Endothelial cell of umbilical vein (primary cell): Measurements from ENCODE around the gene CSTF2. TPM values are rescaled to one million over a fixed set of nuclear protein-coding genes. Genes with fewer than 3 reads are reported as not detected.

Experiments used
- BruUV-seq: library from RNA; stranded (reverse); fragments of 400-500 nt; replicated peaks from 2 replicates; lab custom pipeline; 2021; lab: Mats Ljungman, UMichigan
- CTCF ChIA-PET: fragments of 300-600, 350-600 bp; sonication (Branson Sonifier 250); formaldehyde crosslinking; loops from one replicate; lab custom pipeline; 2021; ENCODE audit warnings: antibody characterized with exemption, inconsistent platforms; lab: Charles Lee
- POLR2A ChIA-PET: fragments of 300-600, 350-600 bp; sonication (Branson Sonifier 250); formaldehyde crosslinking; loops from one replicate; lab custom pipeline; 2021; ENCODE audit warnings: antibody characterized with exemption, inconsistent platforms; lab: Charles Lee
- DNase-seq: peaks from one replicate; pipeline ENCODE4 v3.0.0-alpha.2; 2011; ENCODE audit warnings: low read depth, low spot score
- FAIRE-seq: peaks from 2 replicates; lab custom pipeline; 2011; peaks lifted over from hg19 to GRCh38; lab: Jason Lieb, UNC
- H2AFZ ChIP-seq: 2 replicates; pipeline ENCODE4 v1.6.0; 2012; ENCODE audit warnings: low read depth, low read length, control low read depth, inconsistent platforms
- H3K27ac ChIP-seq: 2 replicates; pipeline ENCODE4 v1.5.1; 2011; ENCODE audit warnings: low read depth, mild to moderate bottlenecking, control low read depth, low read length, moderate library complexity; ENCODE audit not compliant: insufficient read depth
- H3K27me3 ChIP-seq, 2 experiments: 2 replicates each; pipeline versions ENCODE4 v1.6.0 to v1.6.1; 2011; ENCODE audit warnings: low read length in 2 of 2, mixed read lengths in 1 of 2; ENCODE audit not compliant: control insufficient read depth in 2 of 2, insufficient read depth in 2 of 2
- H3K36me3 ChIP-seq, 2 experiments: 2 replicates in 1 of 2; 3 replicates in 1 of 2; pipeline ENCODE4 v1.5.1; 2011; ENCODE audit warnings: low read length in 2 of 2, mild to moderate bottlenecking in 1 of 2, moderate library complexity in 1 of 2; ENCODE audit not compliant: control insufficient read depth in 2 of 2, insufficient read depth in 2 of 2; ENCODE audit errors: extremely low read depth in 1 of 2
- H3K4me1 ChIP-seq: 3 replicates; pipeline ENCODE4 v1.5.1; 2011; ENCODE audit warnings: mild to moderate bottlenecking, low read length; ENCODE audit not compliant: control insufficient read depth, insufficient read depth; ENCODE audit errors: extremely low read depth
- H3K4me2 ChIP-seq: 2 replicates; pipeline ENCODE4 v1.6.1; 2011; ENCODE audit warnings: low read length, control low read depth, mixed read lengths; ENCODE audit not compliant: insufficient read depth
- H3K4me3 ChIP-seq, 3 experiments: fragments of 200-600 bp in 1 of 3; sonication (generic), shearing (Covaris generic) in 1 of 3; replicated peaks in 1 of 3; 2 replicates each; pipeline ENCODE4 v1.5.1; 2011 to 2016; ENCODE audit warnings: control low read depth in 3 of 3, low read length in 3 of 3, mild to moderate bottlenecking in 2 of 3, inconsistent platforms in 1 of 3, low read depth in 1 of 3, moderate library complexity in 1 of 3; ENCODE audit not compliant: insufficient read depth in 1 of 3
- H3K79me2 ChIP-seq: 2 replicates; pipeline ENCODE4 v1.6.0; 2012; ENCODE audit warnings: low read length, inconsistent platforms; ENCODE audit not compliant: control insufficient read depth, insufficient read depth
- H3K9ac ChIP-seq: replicated peaks from 2 replicates; pipeline ENCODE3; 2011; ENCODE audit warnings: low read length, control low read depth; ENCODE audit not compliant: insufficient read depth; ENCODE audit errors: extremely low read depth
- H3K9me1 ChIP-seq: replicated peaks from 3 replicates; pipeline ENCODE4 v1.6.0; 2011; ENCODE audit warnings: mild to moderate bottlenecking, low read length; ENCODE audit not compliant: control insufficient read depth, insufficient read depth; ENCODE audit errors: extremely low read depth
- H3K9me3 ChIP-seq: replicated peaks from 2 replicates; pipeline ENCODE4 v1.5.1; 2012; ENCODE audit warnings: low read length, inconsistent platforms; ENCODE audit not compliant: control insufficient read depth, insufficient read depth
- H4K20me1 ChIP-seq: replicated peaks from 2 replicates; pipeline ENCODE3; 2011; ENCODE audit warnings: mild to moderate bottlenecking, low read length; ENCODE audit not compliant: control insufficient read depth, insufficient read depth; ENCODE audit errors: extremely low read depth
- EZH2 ChIP-seq: IDR thresholded peaks from 2 replicates; pipeline ENCODE4 v1.6.1; 2012; ENCODE audit warnings: borderline replicate concordance, low read depth, mild to moderate bottlenecking, moderate library complexity, low read length, inconsistent platforms; ENCODE audit not compliant: severe bottlenecking
- FOS ChIP-seq: IDR thresholded peaks from 2 replicates; pipeline ENCODE4 v1.6.1; 2011; ENCODE audit warnings: mild to moderate bottlenecking, low read length, moderate library complexity, borderline replicate concordance; ENCODE audit not compliant: insufficient read depth
- GATA2 ChIP-seq: IDR thresholded peaks from 2 replicates; pipeline ENCODE4 v1.7.0; 2011; ENCODE audit warnings: low read depth, mild to moderate bottlenecking, moderate library complexity, mixed read lengths, low read length; ENCODE audit not compliant: insufficient read length, insufficient read depth
- JUN ChIP-seq: IDR thresholded peaks from 2 replicates; pipeline ENCODE4 v1.6.1; 2011; ENCODE audit warnings: borderline replicate concordance, low read depth; ENCODE audit not compliant: insufficient read length, insufficient read depth
- MYC ChIP-seq: IDR thresholded peaks from one replicate; pipeline ENCODE4 v1.6.1; 2011; ENCODE audit warnings: mild to moderate bottlenecking, low read depth, low read length
- POLR2A ChIP-seq: IDR thresholded peaks from 2 replicates; pipeline ENCODE4 v1.6.1; 2012; ENCODE audit warnings: low read depth, mild to moderate bottlenecking, control low read depth, low read length
- POLR2AphosphoS5 ChIP-seq: IDR thresholded peaks from 2 replicates; pipeline ENCODE4 v1.6.1; 2012; ENCODE audit warnings: low read depth, mild to moderate bottlenecking, control low read depth, low read length, moderate library complexity; ENCODE audit not compliant: insufficient read depth
- dilution Hi-C: fragments of 300-500 bp; cut with MboI; formaldehyde crosslinking; loops from one replicate; pipeline ENCODE4 v1.15.0; 2019; ENCODE audit warnings: low sequenced_read_pairs; ENCODE audit not compliant: extremely low pct_ligation_motif_present
- intact Hi-C: fragments of 100-400 bp; cut with micrococcal nuclease; formaldehyde crosslinking; loops from one replicate; pipeline ENCODE4 v1.10.0; 2022
- polyA plus RNA-seq, 4 experiments: library from polyadenylated mRNA; depleted of rRNA in 3 of 4; stranded (reverse) in 3 of 4; unstranded in 1 of 4; fragments of >200 nt; gene quantifications; 2 replicates each; pipeline versions ENCODE4 v1.2.1 to v1.2.3, GENCODE V29; 2011 to 2012; ENCODE audit warnings: missing spikeins in 1 of 4
- total RNA-seq: library from RNA; stranded (reverse); gene quantifications from 2 replicates; pipeline ENCODE4 v1.2.3, GENCODE V29; 2021
- TF ChIP-seq, protein P1 (sequence below), 2 donors: IDR thresholded peaks; 1 replicate in 1 of 2; 2 replicates in 1 of 2; pipeline ENCODE4 v1.5.1; 2011; ENCODE audit warnings: low read length in 2 of 2, mild to moderate bottlenecking in 2 of 2, moderate library complexity in 2 of 2, control low read depth in 1 of 2, inconsistent platforms in 1 of 2, low read depth in 1 of 2; ENCODE audit not compliant: insufficient read depth in 1 of 2; ENCODE audit errors: extremely low read depth in 1 of 2
- TF ChIP-seq, protein P2 (sequence below): IDR thresholded peaks from 2 replicates; pipeline ENCODE4 v1.6.1; 2011; ENCODE audit not compliant: insufficient read depth, insufficient read length

Gene CSTF2
- total and polyA plus RNA-seq, 2 donors (not counting 3 experiments of a cell fraction or from before 2014, with no cell fraction given): 18.5 to 25.2 TPM

DNA sequence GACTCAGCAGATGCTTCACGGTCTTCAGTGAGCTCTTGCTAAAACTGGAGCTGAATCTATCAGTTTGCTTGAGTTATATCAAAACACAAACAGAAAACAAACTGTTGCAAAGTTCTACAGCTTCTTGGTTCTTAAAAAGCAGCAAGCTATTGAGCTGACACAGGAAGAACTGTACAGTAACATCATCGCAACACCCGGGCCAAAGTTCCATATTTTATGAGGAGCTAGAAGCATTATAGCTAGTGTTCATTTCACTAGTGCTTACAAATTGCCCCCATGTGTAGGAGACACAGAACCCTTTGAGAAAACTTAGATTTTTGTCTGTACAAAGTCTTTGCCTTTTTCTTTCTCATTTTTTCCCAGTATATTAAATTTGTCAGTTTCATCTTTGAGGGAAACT is 17.3 kb upstream of the CSTF2 start:
- ChIA-PET POLR2A (no interaction called here), CTCF (no interaction called here)
- no peaks in the 10 kb centered on the region for H3K9me3 ChIP-seq
- DNase-seq (no peak), FAIRE-seq (no peak)
- intact Hi-C loops: no loop called here
- H3K4me3 ChIP-seq: no peak overlapping the region
- no peak overlapping the region for H3K4me2 ChIP-seq
- TF ChIP-seq GATA2 (no peak), JUN (no peak), POLR2A (no peak), EZH2 (no peak), FOS (no peak), POLR2AphosphoS5 (no peak), MYC (no peak)
- TF ChIP-seq, protein P1, sequence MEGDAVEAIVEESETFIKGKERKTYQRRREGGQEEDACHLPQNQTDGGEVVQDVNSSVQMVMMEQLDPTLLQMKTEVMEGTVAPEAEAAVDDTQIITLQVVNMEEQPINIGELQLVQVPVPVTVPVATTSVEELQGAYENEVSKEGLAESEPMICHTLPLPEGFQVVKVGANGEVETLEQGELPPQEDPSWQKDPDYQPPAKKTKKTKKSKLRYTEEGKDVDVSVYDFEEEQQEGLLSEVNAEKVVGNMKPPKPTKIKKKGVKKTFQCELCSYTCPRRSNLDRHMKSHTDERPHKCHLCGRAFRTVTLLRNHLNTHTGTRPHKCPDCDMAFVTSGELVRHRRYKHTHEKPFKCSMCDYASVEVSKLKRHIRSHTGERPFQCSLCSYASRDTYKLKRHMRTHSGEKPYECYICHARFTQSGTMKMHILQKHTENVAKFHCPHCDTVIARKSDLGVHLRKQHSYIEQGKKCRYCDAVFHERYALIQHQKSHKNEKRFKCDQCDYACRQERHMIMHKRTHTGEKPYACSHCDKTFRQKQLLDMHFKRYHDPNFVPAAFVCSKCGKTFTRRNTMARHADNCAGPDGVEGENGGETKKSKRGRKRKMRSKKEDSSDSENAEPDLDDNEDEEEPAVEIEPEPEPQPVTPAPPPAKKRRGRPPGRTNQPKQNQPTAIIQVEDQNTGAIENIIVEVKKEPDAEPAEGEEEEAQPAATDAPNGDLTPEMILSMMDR (IDR thresholded peaks at IDR 0.05; ENCODE audit: extremely low read depth in 1 of 2, insufficient read depth in 1 of 2, low read depth in 1 of 2, low read length in 2 of 2): no peak
- TF ChIP-seq, protein P2, sequence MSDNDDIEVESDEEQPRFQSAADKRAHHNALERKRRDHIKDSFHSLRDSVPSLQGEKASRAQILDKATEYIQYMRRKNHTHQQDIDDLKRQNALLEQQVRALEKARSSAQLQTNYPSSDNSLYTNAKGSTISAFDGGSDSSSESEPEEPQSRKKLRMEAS: no peak
- H3K79me2 ChIP-seq: no peaks in the 10 kb centered on the region
- no peaks in the 10 kb centered on the region for H3K4me1 ChIP-seq
- no peak overlapping the region for H2AFZ ChIP-seq
- H3K27me3 ChIP-seq: peaks cover 0 to 8% of the 10 kb centered on the region in 2 experiments
- dilution Hi-C loops: no loop called here
- no peaks in the 10 kb centered on the region for H4K20me1 ChIP-seq
- H3K27ac ChIP-seq: no peak overlapping the region
- no peaks in the 10 kb centered on the region for H3K9me1 ChIP-seq
- no peaks in the 10 kb centered on the region for H3K36me3 ChIP-seq
- BruUV-seq: no TSS peak
- no peak overlapping the region for H3K9ac ChIP-seq
